ENCODE results near the gene OOSP3.

DNA sequence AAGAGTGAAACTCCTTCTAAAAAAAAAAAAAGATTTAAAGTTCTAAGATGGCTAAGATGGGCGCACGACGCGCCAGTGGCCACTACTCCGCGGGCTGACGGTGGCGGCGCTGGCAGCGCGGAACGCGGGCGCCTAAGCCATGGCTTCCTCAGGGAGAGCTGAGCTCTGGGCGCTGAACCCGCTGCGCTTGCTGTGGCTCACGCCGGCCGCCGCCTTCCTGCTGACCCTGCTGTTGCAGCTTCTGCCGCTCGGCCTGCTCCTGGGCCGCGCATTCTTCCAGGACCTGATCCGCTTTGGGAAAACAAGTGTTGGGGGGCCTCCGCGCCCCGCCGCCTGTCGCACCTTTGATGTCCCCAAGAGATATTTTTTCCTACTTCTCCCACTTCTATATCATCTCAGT, 19.5 kb downstream of the OOSP3 start:
- TF ChIP-seq, protein P1, sequence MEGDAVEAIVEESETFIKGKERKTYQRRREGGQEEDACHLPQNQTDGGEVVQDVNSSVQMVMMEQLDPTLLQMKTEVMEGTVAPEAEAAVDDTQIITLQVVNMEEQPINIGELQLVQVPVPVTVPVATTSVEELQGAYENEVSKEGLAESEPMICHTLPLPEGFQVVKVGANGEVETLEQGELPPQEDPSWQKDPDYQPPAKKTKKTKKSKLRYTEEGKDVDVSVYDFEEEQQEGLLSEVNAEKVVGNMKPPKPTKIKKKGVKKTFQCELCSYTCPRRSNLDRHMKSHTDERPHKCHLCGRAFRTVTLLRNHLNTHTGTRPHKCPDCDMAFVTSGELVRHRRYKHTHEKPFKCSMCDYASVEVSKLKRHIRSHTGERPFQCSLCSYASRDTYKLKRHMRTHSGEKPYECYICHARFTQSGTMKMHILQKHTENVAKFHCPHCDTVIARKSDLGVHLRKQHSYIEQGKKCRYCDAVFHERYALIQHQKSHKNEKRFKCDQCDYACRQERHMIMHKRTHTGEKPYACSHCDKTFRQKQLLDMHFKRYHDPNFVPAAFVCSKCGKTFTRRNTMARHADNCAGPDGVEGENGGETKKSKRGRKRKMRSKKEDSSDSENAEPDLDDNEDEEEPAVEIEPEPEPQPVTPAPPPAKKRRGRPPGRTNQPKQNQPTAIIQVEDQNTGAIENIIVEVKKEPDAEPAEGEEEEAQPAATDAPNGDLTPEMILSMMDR (conservative IDR thresholded peaks at IDR 0.05 in 1 of 2, IDR thresholded peaks at IDR 0.05 in 1 of 2; ENCODE audit: extremely low read depth in 1 of 2, insufficient read depth in 1 of 2, low read depth in 1 of 2, low read length in 2 of 2): no peak
- TF ChIP-seq EZH2 (IDR thresholded peaks at IDR 0.05; ENCODE audit: borderline replicate concordance, low read length): no peak

Measured in mammary epithelial cell (primary cell).